ENCODE results near the gene MAU2.
"Not testable (repeated sequence)": the region's sequence is repeated elsewhere in the genome, so short reads cannot be mapped to it uniquely, and the experiment has no call there.

Gene MAU2

GRCh38 chr19:19385896-19386869 is 65.6 kb downstream of the MAU2 start:
- DNase-seq: no peak

- no peak for DNase-seq
These were observed 66.5 kb downstream of the MAU2 start for GRCh38 chr19:19387108-19387507.

GRCh38 chr19:19388568-19389555 is 68.2 kb downstream of the MAU2 start:
- DNase-seq: no peak

- not testable (repeated sequence) for DNase-seq
These were observed 69.1 kb downstream of the MAU2 start for GRCh38 chr19:19389683-19390082.

GRCh38 chr19:19394333-19394732 is 73.7 kb downstream of the MAU2 start:
- not testable (repeated sequence) for DNase-seq

- DNase-seq: peak; percentile 55
These were observed 79.3 kb downstream of the MAU2 start for GRCh38 chr19:19399733-19400433.

GRCh38 chr19:19402656-19403372 is 82.2 kb downstream of the MAU2 start:
- DNase-seq: no peak

- DNase-seq: peak; percentile 57
These were observed 82.8 kb downstream of the MAU2 start for GRCh38 chr19:19403373-19403901.

- peak; percentile 92 for DNase-seq
These were observed 84.5 kb downstream of the MAU2 start, which contains the start of gene GATAD2A for GRCh38 chr19:19404879-19405860. Gene GATAD2A, plus strand, starts transcription at chr19:19405675. Its CDS starts 59,671 bp downstream, at chr19:19465346.

- DNase-seq: peak; percentile 46
These were observed 85.6 kb downstream of the MAU2 start for GRCh38 chr19:19405971-19406877.

GRCh38 chr19:19406878-19407632 is 86.4 kb downstream of the MAU2 start:
- DNase-seq: peak; percentile 44

- DNase-seq: no peak
These were observed 87.0 kb downstream of the MAU2 start for GRCh38 chr19:19407633-19407930.

Data from fibroblast of skin of right biceps (primary cell).